ENCODE data around the gene ZNF35.

DNA sequence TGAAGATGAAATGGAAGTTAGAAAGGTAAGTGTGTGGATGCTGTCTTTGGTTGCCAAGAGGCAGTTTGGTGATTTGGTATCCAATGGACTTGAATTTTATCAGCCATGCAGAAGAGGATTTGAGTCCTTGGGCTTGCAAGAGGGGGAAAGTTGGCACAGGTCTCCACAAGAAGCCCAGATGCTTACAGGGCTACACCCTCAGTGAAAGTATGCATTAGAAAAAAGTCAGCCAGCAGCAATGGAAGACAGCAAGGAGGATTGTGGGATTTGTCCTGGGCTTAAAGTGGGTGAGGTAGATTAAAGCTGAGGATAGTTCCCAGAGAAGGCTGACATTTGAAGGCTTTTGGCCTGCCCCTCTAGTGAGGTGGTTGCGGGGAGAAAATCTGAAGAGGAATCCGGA lies 46.8 kb upstream of the ZNF35 start:
- TF ChIP-seq, protein P1, sequence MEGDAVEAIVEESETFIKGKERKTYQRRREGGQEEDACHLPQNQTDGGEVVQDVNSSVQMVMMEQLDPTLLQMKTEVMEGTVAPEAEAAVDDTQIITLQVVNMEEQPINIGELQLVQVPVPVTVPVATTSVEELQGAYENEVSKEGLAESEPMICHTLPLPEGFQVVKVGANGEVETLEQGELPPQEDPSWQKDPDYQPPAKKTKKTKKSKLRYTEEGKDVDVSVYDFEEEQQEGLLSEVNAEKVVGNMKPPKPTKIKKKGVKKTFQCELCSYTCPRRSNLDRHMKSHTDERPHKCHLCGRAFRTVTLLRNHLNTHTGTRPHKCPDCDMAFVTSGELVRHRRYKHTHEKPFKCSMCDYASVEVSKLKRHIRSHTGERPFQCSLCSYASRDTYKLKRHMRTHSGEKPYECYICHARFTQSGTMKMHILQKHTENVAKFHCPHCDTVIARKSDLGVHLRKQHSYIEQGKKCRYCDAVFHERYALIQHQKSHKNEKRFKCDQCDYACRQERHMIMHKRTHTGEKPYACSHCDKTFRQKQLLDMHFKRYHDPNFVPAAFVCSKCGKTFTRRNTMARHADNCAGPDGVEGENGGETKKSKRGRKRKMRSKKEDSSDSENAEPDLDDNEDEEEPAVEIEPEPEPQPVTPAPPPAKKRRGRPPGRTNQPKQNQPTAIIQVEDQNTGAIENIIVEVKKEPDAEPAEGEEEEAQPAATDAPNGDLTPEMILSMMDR (conservative IDR thresholded peaks at IDR 0.05 in 1 of 2, IDR thresholded peaks at IDR 0.05 in 1 of 2; ENCODE audit: low read depth in 1 of 2, low read length in 2 of 2): no peak
- no peak for TF ChIP-seq EZH2 (IDR thresholded peaks at IDR 0.05; ENCODE audit: low read length, missing control alignments)
